HEK293 (cell line): ENCODE measurements around the gene KLRC1.
"Not testable (repeated sequence)": the region's sequence is repeated elsewhere in the genome, so short reads cannot be mapped to it uniquely, and the experiment has no call there.

Experiments used
- CTCF ChIP-seq: fragments of 450-650 bp; formaldehyde crosslinking; IDR thresholded peaks from 2 replicates; pipeline ENCODE4 v1.5.1; 2016; ENCODE audit warnings: missing biosample characterization, missing genetic modification characterization
- ZBTB48 ChIP-seq: fragments of 450-650 bp; formaldehyde crosslinking; IDR thresholded peaks from 2 replicates; pipeline ENCODE4 v1.5.1; 2016; ENCODE audit warnings: missing biosample characterization, missing genetic modification characterization
- ZNF24 ChIP-seq: fragments of 450-650 bp; formaldehyde crosslinking; IDR thresholded peaks from 2 replicates; pipeline ENCODE4 v1.5.1; 2016; ENCODE audit warnings: missing biosample characterization, missing genetic modification characterization
- ZNF664 ChIP-seq: fragments of 450-650 bp; formaldehyde crosslinking; IDR thresholded peaks from 2 replicates; pipeline ENCODE4 v1.5.1; 2016; ENCODE audit warnings: missing biosample characterization, missing genetic modification characterization
- ZNF785 ChIP-seq: fragments of 450-650 bp; formaldehyde crosslinking; IDR thresholded peaks from 2 replicates; pipeline ENCODE4 v1.5.1; 2016; ENCODE audit warnings: missing biosample characterization, missing genetic modification characterization

GRCh38 chr12:10441144-10441543, 12.0 kb downstream of the KLRC1 start:
- TF ChIP-seq CTCF, ZNF664, ZNF24, ZNF785, ZBTB48 (tag by site-specific recombination): not testable (repeated sequence)
